Parathyroid adenoma (tissue), 2 donors: Measurements from ENCODE around the gene ATP5F1C.

Source experiments
- H2AFZ ChIP-seq: fragments of 300-600 bp; sonication (generic); one replicate; pipeline ENCODE4 v1.7.0; 2017; ENCODE audit warnings: antibody characterized with exemption, mild to moderate bottlenecking
- H3K27ac ChIP-seq: fragments of 300-600 bp; sonication (generic); one replicate; pipeline ENCODE4 v1.7.0; 2017
- H3K27me3 ChIP-seq: fragments of 300-600 bp; sonication (generic); one replicate; pipeline ENCODE4 v1.7.0; 2017; ENCODE audit warnings: low read length; ENCODE audit not compliant: control insufficient read depth, insufficient read depth
- H3K36me3 ChIP-seq: fragments of 300-600 bp; sonication (generic); one replicate; pipeline ENCODE4 v1.7.0; 2017; ENCODE audit warnings: low read length; ENCODE audit not compliant: control insufficient read depth, insufficient read depth
- H3K4me1 ChIP-seq: fragments of 300-600 bp; sonication (generic); one replicate; pipeline ENCODE4 v1.7.0; 2017; ENCODE audit warnings: control low read depth
- H3K4me2 ChIP-seq: fragments of 300-600 bp; sonication (generic); one replicate; pipeline ENCODE4 v1.7.0; 2017; ENCODE audit warnings: low read length
- H3K4me3 ChIP-seq: fragments of 300-600 bp; sonication (generic); one replicate; pipeline ENCODE4 v1.7.0; 2017; ENCODE audit warnings: low read depth, low read length
- H3K79me2 ChIP-seq: fragments of 300-600 bp; sonication (generic); one replicate; pipeline ENCODE4 v1.7.0; 2017; ENCODE audit warnings: control low read depth
- H3K9ac ChIP-seq: fragments of 300-600 bp; sonication (generic); one replicate; pipeline ENCODE4 v1.7.0; 2017; ENCODE audit warnings: mild to moderate bottlenecking
- H3K9me3 ChIP-seq: fragments of 300-600 bp; sonication (generic); one replicate; pipeline ENCODE4 v1.7.0; 2017; ENCODE audit warnings: low read length; ENCODE audit not compliant: control insufficient read depth
- TF ChIP-seq, protein P1 (sequence below): fragments of 300-600 bp; sonication (generic); IDR thresholded peaks from one replicate; pipeline ENCODE4 v1.7.0; 2017; ENCODE audit warnings: antibody characterized with exemption, mild to moderate bottlenecking
- donor health status: primary hyperparathyroidism.

ATP5F1C gene

GRCh38 chr10:7834262-7834661 is 46.3 kb downstream of the ATP5F1C start:
- H3K9ac ChIP-seq, result no peak overlapping the region
- no peaks in the 10 kb centered on the region for H3K36me3 ChIP-seq
- H3K4me2 ChIP-seq, result no peak overlapping the region
- TF ChIP-seq, protein P1, sequence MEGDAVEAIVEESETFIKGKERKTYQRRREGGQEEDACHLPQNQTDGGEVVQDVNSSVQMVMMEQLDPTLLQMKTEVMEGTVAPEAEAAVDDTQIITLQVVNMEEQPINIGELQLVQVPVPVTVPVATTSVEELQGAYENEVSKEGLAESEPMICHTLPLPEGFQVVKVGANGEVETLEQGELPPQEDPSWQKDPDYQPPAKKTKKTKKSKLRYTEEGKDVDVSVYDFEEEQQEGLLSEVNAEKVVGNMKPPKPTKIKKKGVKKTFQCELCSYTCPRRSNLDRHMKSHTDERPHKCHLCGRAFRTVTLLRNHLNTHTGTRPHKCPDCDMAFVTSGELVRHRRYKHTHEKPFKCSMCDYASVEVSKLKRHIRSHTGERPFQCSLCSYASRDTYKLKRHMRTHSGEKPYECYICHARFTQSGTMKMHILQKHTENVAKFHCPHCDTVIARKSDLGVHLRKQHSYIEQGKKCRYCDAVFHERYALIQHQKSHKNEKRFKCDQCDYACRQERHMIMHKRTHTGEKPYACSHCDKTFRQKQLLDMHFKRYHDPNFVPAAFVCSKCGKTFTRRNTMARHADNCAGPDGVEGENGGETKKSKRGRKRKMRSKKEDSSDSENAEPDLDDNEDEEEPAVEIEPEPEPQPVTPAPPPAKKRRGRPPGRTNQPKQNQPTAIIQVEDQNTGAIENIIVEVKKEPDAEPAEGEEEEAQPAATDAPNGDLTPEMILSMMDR, result no peak
- H3K9me3 ChIP-seq, result no peaks in the 10 kb centered on the region
- no peak overlapping the region for H3K27ac ChIP-seq
- H3K27me3 ChIP-seq, result no peaks in the 10 kb centered on the region
- H3K79me2 ChIP-seq, result peaks cover 54% of the 10 kb centered on the region
- H3K4me1 ChIP-seq, result no peaks in the 10 kb centered on the region
- H2AFZ ChIP-seq, result no peak overlapping the region
- H3K4me3 ChIP-seq, result no peak overlapping the region

DNA sequence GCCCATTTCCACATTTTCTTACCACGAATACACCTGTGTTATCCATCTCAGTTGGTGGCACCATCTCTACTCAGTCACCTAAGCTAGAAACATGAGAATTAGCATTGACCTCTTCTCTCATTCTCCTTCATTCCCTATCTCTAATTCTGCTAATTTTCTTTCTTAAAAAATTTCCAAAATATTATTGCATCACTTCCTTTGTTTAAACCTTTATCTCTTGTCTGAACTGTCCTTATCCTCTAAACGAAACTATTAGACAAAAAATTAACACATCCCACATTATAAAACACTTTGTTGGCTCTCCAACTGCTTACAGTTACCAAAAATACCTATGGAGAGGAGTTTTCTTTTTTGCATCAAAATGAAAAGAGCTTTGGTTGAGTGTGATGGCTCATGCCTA is 48.6 kb downstream of the ATP5F1C start:
- H3K27ac ChIP-seq, result no peak overlapping the region
- no peak overlapping the region for H3K9ac ChIP-seq
- peaks cover 46% of the 10 kb centered on the region for H3K79me2 ChIP-seq
- no peak overlapping the region for H3K4me3 ChIP-seq
- H3K27me3 ChIP-seq, result no peaks in the 10 kb centered on the region
- no peaks in the 10 kb centered on the region for H3K9me3 ChIP-seq
- H3K4me1 ChIP-seq, result no peaks in the 10 kb centered on the region
- TF ChIP-seq, protein P1, result no peak
- no peak overlapping the region for H3K4me2 ChIP-seq
- H3K36me3 ChIP-seq, result no peaks in the 10 kb centered on the region
- H2AFZ ChIP-seq, result no peak overlapping the region

GRCh38 chr10:7846591-7846990 is 58.6 kb downstream of the ATP5F1C start:
- H3K9me3 ChIP-seq, result no peaks in the 10 kb centered on the region
- H3K36me3 ChIP-seq, result no peaks in the 10 kb centered on the region
- H3K4me3 ChIP-seq, result no peak overlapping the region
- H3K4me1 ChIP-seq, result no peaks in the 10 kb centered on the region
- H3K79me2 ChIP-seq, result peaks cover 6% of the 10 kb centered on the region
- H3K9ac ChIP-seq, result no peak overlapping the region
- no peak overlapping the region for H2AFZ ChIP-seq
- no peak overlapping the region for H3K4me2 ChIP-seq
- no peaks in the 10 kb centered on the region for H3K27me3 ChIP-seq
- no peak overlapping the region for H3K27ac ChIP-seq
- TF ChIP-seq, protein P1, result no peak

GRCh38 chr10:7853226-7853842 is 65.4 kb downstream of the ATP5F1C start:
- Histone ChIP-seq H3K4me3 (no peak overlapping the region), H3K36me3 (no peaks in the 10 kb centered on the region), H3K79me2 (peaks cover 15% of the 10 kb centered on the region), H3K27ac (no peak overlapping the region), H3K4me1 (no peaks in the 10 kb centered on the region), H3K4me2 (no peak overlapping the region), H2AFZ (no peak overlapping the region), H3K27me3 (no peaks in the 10 kb centered on the region), H3K9me3 (no peaks in the 10 kb centered on the region), H3K9ac (no peak overlapping the region)
- TF ChIP-seq, protein P1, result no peak

GRCh38 chr10:7853890-7854289 is 65.9 kb downstream of the ATP5F1C start:
- Histone ChIP-seq H3K27ac (no peak overlapping the region), H3K4me1 (no peaks in the 10 kb centered on the region), H3K36me3 (no peaks in the 10 kb centered on the region), H3K9ac (no peak overlapping the region), H3K79me2 (peaks cover 20% of the 10 kb centered on the region), H3K9me3 (no peaks in the 10 kb centered on the region), H2AFZ (no peak overlapping the region), H3K27me3 (no peaks in the 10 kb centered on the region), H3K4me3 (no peak overlapping the region), H3K4me2 (no peak overlapping the region)
- TF ChIP-seq, protein P1, result no peak
